Neutrophil (primary cell): ENCODE data around the gene SUSD2.

Experiments used
- H3K27ac ChIP-seq: fragments of 200-600 bp; sonication (generic); 2 replicates; pipeline ENCODE4 v1.5.1; 2016; ENCODE audit warnings: mild to moderate bottlenecking, moderate library complexity
- H3K27me3 ChIP-seq: fragments of 200-600 bp; sonication (generic); 2 replicates; pipeline ENCODE4 v1.6.0; 2016; ENCODE audit warnings: mild to moderate bottlenecking
- H3K36me3 ChIP-seq: fragments of 200-600 bp; sonication (generic); 2 replicates; pipeline ENCODE4 v1.5.1; 2017
- H3K4me1 ChIP-seq, 2 experiments: fragments of 200-600 bp in 1 of 2; sonication (generic) in 1 of 2; 1 replicate in 1 of 2; 2 replicates in 1 of 2; pipeline versions ENCODE4 v1.5.1 to v1.6.1; 2013 to 2016; ENCODE audit warnings: low read depth in 1 of 2, low read length in 1 of 2, mild to moderate bottlenecking in 1 of 2, moderate library complexity in 1 of 2; ENCODE audit not compliant: control insufficient read depth in 1 of 2, insufficient read depth in 1 of 2
- H3K4me3 ChIP-seq, 2 experiments: fragments of 200-600 bp in 1 of 2; sonication (generic) in 1 of 2; 1 replicate in 1 of 2; 2 replicates in 1 of 2; pipeline ENCODE4 v1.5.1; 2013 to 2016; ENCODE audit warnings: low read depth in 1 of 2, low read length in 1 of 2, mild to moderate bottlenecking in 1 of 2, moderate library complexity in 1 of 2
- H3K9me3 ChIP-seq: fragments of 200-600 bp; sonication (generic); 2 replicates; pipeline ENCODE4 v1.5.1; 2016
- TF ChIP-seq, protein P1 (sequence below): fragments of 200-600 bp; sonication (generic); IDR thresholded peaks from 2 replicates; pipeline ENCODE4 v1.5.1; 2016; ENCODE audit warnings: antibody characterized with exemption

The SUSD2 gene

DNA sequence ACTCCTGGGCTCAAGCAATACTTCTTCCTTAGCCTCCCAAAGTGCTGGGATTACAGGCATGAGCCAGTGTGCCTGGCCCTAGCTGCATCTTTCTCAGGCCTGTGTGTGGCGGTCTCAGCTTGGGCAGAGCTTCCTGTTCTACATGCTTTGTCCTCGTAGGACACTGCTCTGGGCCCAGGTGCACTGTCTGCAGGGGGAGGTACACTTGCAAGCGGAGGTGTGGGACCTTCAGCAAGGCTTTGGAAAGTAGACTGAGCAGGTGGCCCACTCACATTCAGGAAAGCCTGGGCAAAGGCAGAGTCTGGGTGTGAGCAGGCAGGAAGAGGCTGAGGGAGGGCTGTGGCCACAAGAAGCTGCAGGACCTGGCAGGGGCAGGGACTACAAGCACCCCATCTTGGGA is 33.6 kb upstream of the SUSD2 start:
- TF ChIP-seq, protein P1, sequence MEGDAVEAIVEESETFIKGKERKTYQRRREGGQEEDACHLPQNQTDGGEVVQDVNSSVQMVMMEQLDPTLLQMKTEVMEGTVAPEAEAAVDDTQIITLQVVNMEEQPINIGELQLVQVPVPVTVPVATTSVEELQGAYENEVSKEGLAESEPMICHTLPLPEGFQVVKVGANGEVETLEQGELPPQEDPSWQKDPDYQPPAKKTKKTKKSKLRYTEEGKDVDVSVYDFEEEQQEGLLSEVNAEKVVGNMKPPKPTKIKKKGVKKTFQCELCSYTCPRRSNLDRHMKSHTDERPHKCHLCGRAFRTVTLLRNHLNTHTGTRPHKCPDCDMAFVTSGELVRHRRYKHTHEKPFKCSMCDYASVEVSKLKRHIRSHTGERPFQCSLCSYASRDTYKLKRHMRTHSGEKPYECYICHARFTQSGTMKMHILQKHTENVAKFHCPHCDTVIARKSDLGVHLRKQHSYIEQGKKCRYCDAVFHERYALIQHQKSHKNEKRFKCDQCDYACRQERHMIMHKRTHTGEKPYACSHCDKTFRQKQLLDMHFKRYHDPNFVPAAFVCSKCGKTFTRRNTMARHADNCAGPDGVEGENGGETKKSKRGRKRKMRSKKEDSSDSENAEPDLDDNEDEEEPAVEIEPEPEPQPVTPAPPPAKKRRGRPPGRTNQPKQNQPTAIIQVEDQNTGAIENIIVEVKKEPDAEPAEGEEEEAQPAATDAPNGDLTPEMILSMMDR: no peak
- H3K27me3 ChIP-seq: no peaks in the 10 kb centered on the region
- H3K4me3 ChIP-seq: peak overlapping the region in 1 of 2 experiments; percentile 12
- H3K4me1 ChIP-seq: peaks cover 56 to 67% of the 10 kb centered on the region in 2 experiments
- H3K9me3 ChIP-seq: no peaks in the 10 kb centered on the region
- no peaks in the 10 kb centered on the region for H3K36me3 ChIP-seq
- H3K27ac ChIP-seq: peak overlapping the region; percentile 88

DNA sequence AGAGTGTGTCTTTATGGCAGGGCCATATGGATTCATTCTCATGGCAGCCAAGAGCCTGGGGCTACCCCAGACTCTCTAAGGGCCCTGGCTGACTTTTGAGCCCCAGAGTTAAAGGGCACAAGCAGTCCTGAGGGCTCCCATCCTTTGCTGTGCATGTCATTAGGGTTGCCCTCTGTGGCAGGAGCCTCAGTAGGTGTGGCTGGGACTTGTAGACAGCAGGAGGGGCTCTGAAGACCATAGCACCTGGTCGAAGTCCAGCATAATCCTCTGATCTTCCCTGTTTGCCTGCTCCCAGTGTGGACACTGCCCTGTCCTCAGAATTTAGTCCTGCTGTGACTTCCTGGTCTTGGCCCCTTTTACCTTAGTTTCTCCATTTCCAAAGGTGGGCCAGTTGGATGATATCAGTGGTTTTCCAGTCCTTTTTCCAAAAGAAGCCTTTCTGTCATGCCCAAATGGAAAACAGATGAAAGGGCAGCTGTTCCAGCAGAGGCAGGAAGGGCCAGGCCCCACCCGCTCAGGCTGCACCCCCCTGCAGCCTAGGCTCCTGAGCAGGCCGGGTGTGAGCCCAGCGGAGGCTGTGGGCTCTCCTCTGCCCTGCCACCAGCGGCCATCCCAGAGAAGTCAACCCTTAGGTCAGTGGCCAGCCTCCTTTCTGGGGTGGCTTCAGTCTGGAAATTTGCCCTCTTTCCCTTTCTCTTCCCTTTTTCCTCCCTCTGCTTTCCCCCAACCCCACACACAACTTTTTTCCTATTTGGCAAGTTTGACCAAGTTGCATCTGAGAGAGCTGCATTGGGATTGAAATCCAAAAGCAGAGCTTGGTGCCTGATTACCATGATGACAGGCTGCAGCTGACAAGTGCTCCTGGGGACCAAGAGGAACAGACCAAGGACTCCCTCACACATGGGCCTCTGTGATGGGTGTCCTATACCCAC is 32.8 kb upstream of the SUSD2 start:
- Histone ChIP-seq H3K4me3 (no peak overlapping the region), H3K4me1 (peaks cover 63 to 70% of the 10 kb centered on the region in 2 experiments), H3K27ac (peak overlapping the region; percentile 88), H3K36me3 (no peaks in the 10 kb centered on the region), H3K9me3 (no peaks in the 10 kb centered on the region), H3K27me3 (no peaks in the 10 kb centered on the region)
- TF ChIP-seq, protein P1: no peak

DNA sequence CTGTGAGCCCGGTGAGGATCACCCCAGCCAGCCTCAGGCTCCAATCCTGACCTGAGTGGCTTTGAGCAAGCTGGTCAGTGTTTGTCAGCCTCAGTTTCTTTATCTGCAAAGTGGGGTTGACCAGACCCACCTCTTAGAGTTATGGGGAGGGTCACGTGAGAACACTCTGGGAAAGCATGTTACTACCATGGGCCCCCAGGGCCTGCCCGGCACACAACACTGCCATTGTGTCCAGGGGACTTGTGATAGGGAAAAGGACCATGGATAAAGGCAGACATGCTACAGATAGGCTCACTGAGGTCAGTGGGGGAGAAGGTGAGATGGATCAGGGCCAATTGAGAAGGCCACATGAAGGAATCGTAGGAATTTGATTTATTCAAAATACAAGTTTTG is 32.1 kb upstream of the SUSD2 start:
- H3K27me3 ChIP-seq: no peaks in the 10 kb centered on the region
- peak overlapping the region; percentile 88 for H3K27ac ChIP-seq
- H3K4me1 ChIP-seq: peaks cover 63 to 70% of the 10 kb centered on the region in 2 experiments
- H3K4me3 ChIP-seq: no peak overlapping the region
- no peaks in the 10 kb centered on the region for H3K36me3 ChIP-seq
- TF ChIP-seq, protein P1: no peak
- no peaks in the 10 kb centered on the region for H3K9me3 ChIP-seq

DNA sequence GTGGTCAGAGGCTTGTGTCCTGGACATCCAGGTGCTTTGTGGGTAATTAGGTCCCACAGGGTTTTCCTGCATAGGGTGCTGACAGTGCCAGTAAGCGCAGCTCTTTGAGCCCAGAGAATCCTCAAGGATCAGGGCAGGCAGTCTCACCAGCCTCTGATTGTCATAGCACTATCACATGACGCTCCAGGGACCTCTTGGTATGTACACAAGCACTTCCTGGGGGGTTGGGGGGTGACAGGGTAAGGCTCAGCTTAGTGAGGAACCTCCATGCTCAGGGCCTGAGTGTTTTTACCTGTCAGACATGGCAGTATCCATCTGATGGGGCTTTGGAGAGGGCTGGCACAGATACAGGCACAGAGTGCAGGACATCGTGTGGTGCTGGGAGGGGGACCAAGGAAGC is 27.9 kb upstream of the SUSD2 start:
- TF ChIP-seq, protein P1: no peak
- peaks cover 54 to 65% of the 10 kb centered on the region in 2 experiments for H3K4me1 ChIP-seq
- no peaks in the 10 kb centered on the region for H3K27me3 ChIP-seq
- H3K4me3 ChIP-seq: peak overlapping the region; percentile 93 to 99
- H3K36me3 ChIP-seq: no peaks in the 10 kb centered on the region
- peak overlapping the region; percentile 96 for H3K27ac ChIP-seq
- H3K9me3 ChIP-seq: no peaks in the 10 kb centered on the region

DNA sequence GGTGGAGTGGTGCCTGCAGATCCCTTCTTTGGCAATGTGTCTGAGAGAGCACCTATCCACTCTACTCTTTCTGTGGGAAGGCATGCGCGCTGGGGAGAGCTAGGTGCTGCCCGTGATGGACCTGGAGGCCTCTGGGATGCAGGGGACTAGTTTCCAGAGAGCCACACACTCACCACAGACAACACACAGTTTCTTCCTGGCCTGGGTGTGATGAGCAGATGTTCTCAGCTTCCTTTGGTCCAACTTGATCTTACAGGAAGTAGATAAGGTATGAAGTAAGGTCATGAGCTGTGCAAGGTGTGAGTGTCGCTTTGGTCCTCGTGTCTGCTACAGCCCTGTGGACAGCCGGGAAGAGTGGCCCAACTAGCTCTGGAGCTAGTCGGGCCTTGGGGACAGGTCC is 27.3 kb upstream of the SUSD2 start:
- Histone ChIP-seq H3K9me3 (no peaks in the 10 kb centered on the region), H3K27me3 (no peaks in the 10 kb centered on the region), H3K36me3 (no peaks in the 10 kb centered on the region), H3K27ac (peak overlapping the region; percentile 96), H3K4me1 (peaks cover 56 to 65% of the 10 kb centered on the region in 2 experiments), H3K4me3 (peak overlapping the region; percentile 93 to 99)
- TF ChIP-seq, protein P1: no peak
